ENCODE data around the gene TBC1D16.

DNA sequence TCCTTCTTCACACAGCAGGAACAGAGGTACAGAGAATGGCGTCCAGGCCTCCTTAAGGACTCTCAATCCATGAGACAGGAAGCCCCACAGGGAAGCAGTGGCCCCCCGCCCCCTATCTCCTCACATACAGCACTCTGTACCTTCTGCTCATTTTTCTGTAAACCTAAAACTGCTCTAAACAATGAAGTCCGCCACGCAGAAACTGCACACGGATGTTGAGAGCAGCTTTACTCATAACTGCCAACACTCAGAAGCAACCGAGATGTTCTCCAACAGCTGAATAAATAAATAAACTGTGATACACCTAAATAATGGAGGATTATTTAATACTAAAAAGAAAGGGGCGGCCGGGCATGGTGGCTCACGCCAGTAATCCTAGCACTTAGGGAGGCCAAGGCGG, 9.9 kb downstream of the TBC1D16 start:
- TF ChIP-seq EZH2 (IDR thresholded peaks at IDR 0.05; ENCODE audit: insufficient read depth, poor library complexity, severe bottlenecking) (no peak), EZH2phosphoT487 (IDR thresholded peaks at IDR 0.05; ENCODE audit: insufficient read depth, low read depth) (no peak)

Measured in GM23248 (cell line).